NCI-H510A (cell line): ENCODE data around the gene EPB41.
A peak's percentile ranks its signal among the peaks of the same experiment; 100 is the strongest.
"Not testable (repeated sequence)": the region's sequence is repeated elsewhere in the genome, so short reads cannot be mapped to it uniquely, and the experiment has no call there.

Experiments
- DNase-seq: peaks from one replicate; lab custom pipeline; 2025; lab: John Stamatoyannopoulos, UW

The EPB41 gene

GRCh38 chr1:28982198-28982597 lies 67.8 kb downstream of the EPB41 start:
- no peak for DNase-seq

- no peak for DNase-seq
Measured at GRCh38 chr1:28983091-28983490, 68.7 kb downstream of the EPB41 start.

GRCh38 chr1:28983509-28984310 lies 69.3 kb downstream of the EPB41 start:
- DNase-seq, result peak; percentile 3

- no peak for DNase-seq
Measured at GRCh38 chr1:28984311-28984684, 69.9 kb downstream of the EPB41 start.

GRCh38 chr1:28985427-28985826 lies 71.1 kb downstream of the EPB41 start:
- DNase-seq, result no peak

- no peak for DNase-seq
Measured at GRCh38 chr1:28986306-28986910, 72.0 kb downstream of the EPB41 start.

GRCh38 chr1:29002792-29003191 lies 88.4 kb downstream of the EPB41 start:
- DNase-seq, result no peak

GRCh38 chr1:29004288-29004687 lies 89.9 kb downstream of the EPB41 start:
- no peak for DNase-seq

GRCh38 chr1:29004798-29005197 lies 90.4 kb downstream of the EPB41 start:
- DNase-seq, result no peak

GRCh38 chr1:29011775-29012174 lies 97.4 kb downstream of the EPB41 start:
- DNase-seq, result no peak

- no peak for DNase-seq
Measured at GRCh38 chr1:29017235-29017634, 102.9 kb downstream of the EPB41 start.

GRCh38 chr1:29017975-29018712 lies 103.8 kb downstream of the EPB41 start:
- DNase-seq, result no peak

- DNase-seq, result no peak
Measured at GRCh38 chr1:29022620-29023019, 108.3 kb downstream of the EPB41 start.

GRCh38 chr1:29029667-29030066 lies 115.3 kb downstream of the EPB41 start:
- no peak for DNase-seq

GRCh38 chr1:29032841-29033240 lies 118.5 kb downstream of the EPB41 start:
- DNase-seq, result no peak

- DNase-seq, result no peak
Measured at GRCh38 chr1:29033829-29034466, 119.6 kb downstream of the EPB41 start.

- no peak for DNase-seq
Measured at GRCh38 chr1:29043274-29043965, 129.1 kb downstream of the EPB41 start.

GRCh38 chr1:29044010-29044409 lies 129.6 kb downstream of the EPB41 start:
- DNase-seq, result no peak

GRCh38 chr1:29045663-29046062 lies 131.3 kb downstream of the EPB41 start:
- not testable (repeated sequence) for DNase-seq

GRCh38 chr1:29047142-29047541 lies 132.8 kb downstream of the EPB41 start:
- DNase-seq, result no peak

- DNase-seq, result no peak
Measured at GRCh38 chr1:29050166-29050565, 135.8 kb downstream of the EPB41 start.

GRCh38 chr1:29052100-29052499 lies 137.7 kb downstream of the EPB41 start:
- DNase-seq, result no peak
